ENCODE data around the gene CTSZ. TPM values are rescaled to one million over a fixed set of nuclear protein-coding genes. Genes with fewer than 3 reads are reported as not detected.

Gene CTSZ
- total RNA-seq, 2 donors from 2014 or later: 55.9 to 76.6 TPM

DNA sequence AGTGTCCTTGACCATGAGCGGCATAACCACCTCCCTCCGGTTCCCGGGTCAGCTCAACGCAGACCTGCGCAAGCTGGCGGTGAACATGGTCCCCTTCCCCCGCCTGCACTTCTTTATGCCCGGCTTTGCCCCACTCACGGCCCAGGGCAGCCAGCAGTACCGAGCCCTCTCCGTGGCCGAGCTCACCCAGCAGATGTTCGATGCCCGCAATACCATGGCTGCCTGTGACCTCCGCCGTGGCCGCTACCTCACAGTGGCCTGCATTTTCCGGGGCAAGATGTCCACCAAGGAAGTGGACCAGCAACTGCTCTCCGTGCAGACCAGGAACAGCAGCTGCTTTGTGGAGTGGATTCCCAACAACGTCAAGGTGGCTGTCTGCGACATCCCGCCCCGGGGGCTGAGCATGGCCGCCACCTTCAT lies 17.1 kb upstream of the CTSZ start:
- H3K36me3 ChIP-seq (ENCODE audit: control insufficient read depth, insufficient read depth, low read length): peaks cover 60% of the 10 kb centered on the region
- DNase-seq: no peak

DNA sequence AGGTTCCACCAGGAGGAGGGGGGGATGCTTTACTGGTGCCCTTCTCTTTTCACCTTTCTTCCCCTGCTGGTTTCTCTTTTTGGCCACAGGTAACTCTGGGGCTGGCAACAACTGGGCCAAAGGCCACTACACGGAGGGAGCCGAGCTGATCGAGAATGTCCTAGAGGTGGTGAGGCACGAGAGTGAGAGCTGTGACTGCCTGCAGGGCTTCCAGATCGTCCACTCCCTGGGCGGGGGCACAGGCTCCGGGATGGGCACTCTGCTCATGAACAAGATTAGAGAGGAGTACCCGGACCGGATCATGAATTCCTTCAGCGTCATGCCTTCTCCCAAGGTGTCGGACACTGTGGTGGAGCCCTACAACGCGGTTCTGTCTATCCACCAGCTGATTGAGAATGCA lies 16.6 kb upstream of the CTSZ start:
- Mint-ChIP-seq H3K9me3 (no peaks in the 10 kb centered on the region), H3K4me3 (no peak overlapping the region), H3K36me3 (ENCODE audit: low read depth) (peaks cover 58% of the 10 kb centered on the region), H3K4me1 (peaks cover 15% of the 10 kb centered on the region), H3K27ac (no peak overlapping the region), H3K27me3 (ENCODE audit: insufficient read depth) (peaks cover 46% of the 10 kb centered on the region)
- Histone ChIP-seq H3K9me3 (ENCODE audit: control insufficient read depth, low read length) (no peaks in the 10 kb centered on the region), H3K36me3 (ENCODE audit: control insufficient read depth, insufficient read depth, low read length) (peaks cover 55% of the 10 kb centered on the region), H3K27ac (ENCODE audit: low read depth, low read length) (no peak overlapping the region), H3K9ac (ENCODE audit: extremely low read depth, low read length, poor library complexity, severe bottlenecking) (no peak overlapping the region), H3K4me1 (ENCODE audit: control insufficient read depth, insufficient read depth, low read length) (peaks cover 3% of the 10 kb centered on the region), H3K4me3 (ENCODE audit: low read length) (no peak overlapping the region), H3K27me3 (ENCODE audit: control insufficient read depth, insufficient read depth, low read length, poor library complexity, severe bottlenecking) (no peaks in the 10 kb centered on the region)
- WGBS, 2 experiments (ENCODE audit: insufficient coverage in 1 of 2, insufficient read length in 1 of 2): 98% methylated on average over 7 to 13 of the region's 13 CpGs
- TF ChIP-seq, protein P1, sequence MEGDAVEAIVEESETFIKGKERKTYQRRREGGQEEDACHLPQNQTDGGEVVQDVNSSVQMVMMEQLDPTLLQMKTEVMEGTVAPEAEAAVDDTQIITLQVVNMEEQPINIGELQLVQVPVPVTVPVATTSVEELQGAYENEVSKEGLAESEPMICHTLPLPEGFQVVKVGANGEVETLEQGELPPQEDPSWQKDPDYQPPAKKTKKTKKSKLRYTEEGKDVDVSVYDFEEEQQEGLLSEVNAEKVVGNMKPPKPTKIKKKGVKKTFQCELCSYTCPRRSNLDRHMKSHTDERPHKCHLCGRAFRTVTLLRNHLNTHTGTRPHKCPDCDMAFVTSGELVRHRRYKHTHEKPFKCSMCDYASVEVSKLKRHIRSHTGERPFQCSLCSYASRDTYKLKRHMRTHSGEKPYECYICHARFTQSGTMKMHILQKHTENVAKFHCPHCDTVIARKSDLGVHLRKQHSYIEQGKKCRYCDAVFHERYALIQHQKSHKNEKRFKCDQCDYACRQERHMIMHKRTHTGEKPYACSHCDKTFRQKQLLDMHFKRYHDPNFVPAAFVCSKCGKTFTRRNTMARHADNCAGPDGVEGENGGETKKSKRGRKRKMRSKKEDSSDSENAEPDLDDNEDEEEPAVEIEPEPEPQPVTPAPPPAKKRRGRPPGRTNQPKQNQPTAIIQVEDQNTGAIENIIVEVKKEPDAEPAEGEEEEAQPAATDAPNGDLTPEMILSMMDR (conservative IDR thresholded peaks at IDR 0.05): no peak
- DNase-seq: no peak

More for the DNA sequence above, 17.1 kb upstream of the CTSZ start:
- Histone ChIP-seq H3K9me3 (ENCODE audit: control insufficient read depth, low read length) (no peaks in the 10 kb centered on the region), H3K4me1 (ENCODE audit: control insufficient read depth, insufficient read depth, low read length) (peaks cover 3% of the 10 kb centered on the region), H3K27ac (ENCODE audit: low read depth, low read length) (no peak overlapping the region), H3K4me3 (ENCODE audit: low read length) (no peak overlapping the region), H3K9ac (ENCODE audit: extremely low read depth, low read length, poor library complexity, severe bottlenecking) (no peak overlapping the region), H3K27me3 (ENCODE audit: control insufficient read depth, insufficient read depth, low read length, poor library complexity, severe bottlenecking) (no peaks in the 10 kb centered on the region)
- H3K4me1 Mint-ChIP-seq: peaks cover 20% of the 10 kb centered on the region
- TF ChIP-seq, protein P1 (conservative IDR thresholded peaks at IDR 0.05): no peak
- 96% methylated on average over 24 of the region's 24 CpGs for WGBS, 2 experiments (ENCODE audit: insufficient coverage in 1 of 2, insufficient read length in 1 of 2)
- H3K36me3 Mint-ChIP-seq (ENCODE audit: low read depth): peaks cover 63% of the 10 kb centered on the region
- no peak overlapping the region for H3K27ac Mint-ChIP-seq
- no peaks in the 10 kb centered on the region for H3K9me3 Mint-ChIP-seq
- H3K4me3 Mint-ChIP-seq: no peak overlapping the region
- peaks cover 50% of the 10 kb centered on the region for H3K27me3 Mint-ChIP-seq (ENCODE audit: insufficient read depth)

DNA sequence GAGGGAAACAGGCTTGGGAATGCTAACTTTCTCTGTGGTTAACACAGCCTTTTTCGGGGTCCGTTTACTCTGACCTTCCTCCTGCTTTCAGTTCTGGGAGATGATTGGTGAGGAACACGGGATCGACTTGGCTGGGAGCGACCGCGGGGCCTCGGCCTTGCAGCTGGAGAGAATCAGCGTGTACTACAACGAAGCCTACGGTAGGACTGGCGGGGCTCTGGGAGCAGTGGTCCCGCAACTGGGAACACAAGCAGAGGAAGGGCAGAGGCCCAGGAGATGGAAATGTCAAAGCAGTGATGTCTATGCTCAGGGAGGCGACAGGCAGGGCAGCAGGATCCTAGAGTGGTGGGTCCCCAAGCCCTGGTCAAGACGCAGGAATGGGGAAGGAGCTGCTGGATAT lies 15.7 kb upstream of the CTSZ start:
- Histone ChIP-seq H3K4me1 (ENCODE audit: control insufficient read depth, insufficient read depth, low read length) (peaks cover 3% of the 10 kb centered on the region), H3K27ac (ENCODE audit: low read depth, low read length) (no peak overlapping the region), H3K4me3 (ENCODE audit: low read length) (no peak overlapping the region), H3K9ac (ENCODE audit: extremely low read depth, low read length, poor library complexity, severe bottlenecking) (no peak overlapping the region), H3K9me3 (ENCODE audit: control insufficient read depth, low read length) (no peaks in the 10 kb centered on the region), H3K36me3 (ENCODE audit: control insufficient read depth, insufficient read depth, low read length) (peaks cover 46% of the 10 kb centered on the region), H3K27me3 (ENCODE audit: control insufficient read depth, insufficient read depth, low read length, poor library complexity, severe bottlenecking) (no peaks in the 10 kb centered on the region)
- no peaks in the 10 kb centered on the region for H3K9me3 Mint-ChIP-seq
- no peak overlapping the region for H3K4me3 Mint-ChIP-seq
- peaks cover 53% of the 10 kb centered on the region for H3K36me3 Mint-ChIP-seq (ENCODE audit: low read depth)
- DNase-seq: no peak
- TF ChIP-seq, protein P1 (conservative IDR thresholded peaks at IDR 0.05): no peak
- no peak overlapping the region for H3K27ac Mint-ChIP-seq
- WGBS, 2 experiments (ENCODE audit: insufficient coverage in 1 of 2, insufficient read length in 1 of 2): 94 to 95% methylated on average over 6 to 15 of the region's 15 CpGs
- H3K27me3 Mint-ChIP-seq (ENCODE audit: insufficient read depth): peaks cover 41% of the 10 kb centered on the region
- H3K4me1 Mint-ChIP-seq: peaks cover 8% of the 10 kb centered on the region

Data from endodermal cell (in vitro differentiated cells).